Right renal cortex interstitium (tissue), 3 donors: ENCODE data around the gene STAT3. TPM values are rescaled to one million over a fixed set of nuclear protein-coding genes. Genes with fewer than 3 reads are reported as not detected.

ENCODE experiments used
- DNase-seq, 3 donors: peaks; one replicate each; pipeline ENCODE4 v3.0.0-alpha.2; 2013; ENCODE audit warnings: low read depth in 3 of 3, low spot score in 2 of 3
- polyA plus RNA-seq, 3 donors: library from polyadenylated mRNA; unstranded; fragments of 120-200 nt; gene quantifications; one replicate each; pipeline ENCODE4 v1.2.1, GENCODE V29; 2013; ENCODE audit not compliant: insufficient read length in 3 of 3

STAT3 gene
- polyA plus RNA-seq, 3 donors: 53.3 to 57.0 (median 55.3) TPM

DNA sequence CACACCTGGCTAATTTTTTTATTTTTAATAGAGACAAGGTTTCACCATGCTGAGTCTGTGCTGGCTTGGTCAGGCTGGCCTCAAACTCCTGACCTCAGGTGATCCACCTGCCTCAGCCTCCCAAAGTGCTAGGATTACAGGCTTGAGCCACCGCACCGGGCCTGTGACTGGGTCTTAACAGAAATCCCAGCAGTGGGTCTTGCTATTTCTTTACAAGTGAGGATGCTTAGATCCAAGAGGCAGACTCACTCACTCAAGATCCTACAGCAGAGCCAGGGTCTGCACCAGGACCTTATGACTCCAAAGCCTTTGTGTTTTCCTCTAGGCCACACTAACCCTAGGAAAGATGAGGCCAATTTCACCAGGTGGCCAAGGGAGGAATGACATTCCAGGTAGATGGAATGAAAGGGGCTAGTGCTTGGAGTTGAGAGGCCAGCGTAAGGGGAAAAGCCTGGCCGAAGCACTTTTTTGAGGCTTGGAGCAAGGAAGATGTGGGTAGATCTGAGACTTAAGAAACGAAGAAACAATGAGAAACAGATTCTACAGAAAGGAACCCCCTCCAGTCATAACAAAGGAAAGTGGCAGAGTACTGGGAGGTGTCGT, 105.7 kb downstream of the STAT3 start:
- DNase-seq: no peak

DNA sequence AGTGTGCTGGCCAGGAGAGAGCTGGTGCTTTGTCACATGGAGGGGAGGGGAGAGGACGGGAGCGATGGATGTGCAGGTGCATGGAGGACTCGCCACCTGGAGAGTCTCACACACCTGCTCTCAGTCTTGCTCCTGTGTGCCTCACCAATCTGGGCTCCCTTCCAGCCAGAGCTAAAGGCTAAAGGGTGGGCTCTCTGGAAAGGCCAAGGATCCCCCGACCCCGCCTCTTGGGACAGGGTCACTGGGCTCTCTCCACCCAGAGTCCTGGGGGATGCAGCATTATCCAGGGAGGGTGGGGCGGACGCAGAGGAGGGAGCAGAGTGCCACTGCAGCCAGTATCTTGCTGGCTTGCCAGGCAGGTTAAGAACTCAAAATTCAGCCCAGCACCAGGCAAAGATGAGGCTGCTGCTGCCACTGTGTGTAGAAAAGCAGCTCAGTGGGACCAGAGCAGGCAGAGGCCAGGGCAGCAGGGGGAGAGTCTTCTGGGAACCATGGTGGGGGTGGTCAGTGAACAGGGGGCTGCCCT, 106.6 kb downstream of the STAT3 start:
- no peak for DNase-seq

DNA sequence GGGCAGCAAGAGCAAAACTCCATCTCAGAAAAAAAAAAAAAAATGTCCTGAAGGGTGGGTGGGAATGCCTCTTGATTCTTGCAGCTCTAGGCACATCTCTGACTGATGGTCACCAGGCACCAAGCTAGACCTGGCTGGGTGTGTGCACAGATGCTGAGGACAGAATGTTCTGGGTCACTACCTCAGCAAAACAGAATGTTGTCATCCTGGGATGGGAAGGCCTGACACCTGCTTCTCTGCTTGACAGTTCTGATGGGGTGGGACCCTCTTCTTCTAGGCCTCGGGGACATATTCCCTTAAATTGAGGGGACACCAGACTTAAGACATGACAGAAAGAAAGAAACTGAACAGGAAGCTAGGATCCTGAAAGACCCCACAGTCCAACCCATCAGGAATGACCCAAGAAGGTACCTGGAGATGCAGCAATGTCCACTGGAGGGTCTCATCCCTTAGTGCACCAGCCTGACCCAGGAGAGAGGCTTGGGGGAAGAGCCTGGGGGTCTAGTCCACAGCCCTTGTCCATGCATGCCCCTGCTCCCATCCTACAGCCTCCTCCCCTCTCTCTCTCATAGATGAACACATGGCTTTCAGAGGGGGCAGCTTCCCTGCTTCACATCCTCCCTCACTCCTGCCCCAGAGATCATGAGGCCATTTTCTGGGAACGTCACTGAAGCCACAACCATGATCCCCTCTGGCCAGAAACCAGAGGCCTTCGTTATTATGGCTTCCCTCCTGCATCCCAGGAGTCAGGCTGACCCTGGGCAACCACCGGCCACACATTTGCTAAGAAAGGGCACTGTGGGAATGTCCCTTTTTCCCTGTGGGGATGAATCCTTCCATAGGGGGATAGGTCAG, 108.2 kb downstream of the STAT3 start:
- DNase-seq: no peak

DNA sequence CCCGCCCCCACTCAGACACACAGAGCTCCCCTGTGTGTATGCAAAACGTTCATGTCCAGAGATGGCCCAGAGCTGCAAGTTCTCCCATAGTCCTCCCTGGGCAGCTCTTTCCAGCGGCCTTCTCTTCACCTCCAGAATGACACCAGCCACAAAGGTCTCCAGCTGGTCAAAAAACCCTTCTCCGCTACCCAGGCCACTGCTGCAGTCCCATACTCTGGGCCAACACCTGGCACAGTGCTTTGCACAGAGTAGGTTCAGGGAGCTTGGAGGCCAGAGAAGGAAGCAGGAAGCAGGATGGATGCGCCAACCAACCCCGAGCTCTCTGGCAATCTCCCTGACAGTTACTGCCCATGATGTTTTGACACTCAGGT, 110.9 kb downstream of the STAT3 start:
- no peak for DNase-seq

DNA sequence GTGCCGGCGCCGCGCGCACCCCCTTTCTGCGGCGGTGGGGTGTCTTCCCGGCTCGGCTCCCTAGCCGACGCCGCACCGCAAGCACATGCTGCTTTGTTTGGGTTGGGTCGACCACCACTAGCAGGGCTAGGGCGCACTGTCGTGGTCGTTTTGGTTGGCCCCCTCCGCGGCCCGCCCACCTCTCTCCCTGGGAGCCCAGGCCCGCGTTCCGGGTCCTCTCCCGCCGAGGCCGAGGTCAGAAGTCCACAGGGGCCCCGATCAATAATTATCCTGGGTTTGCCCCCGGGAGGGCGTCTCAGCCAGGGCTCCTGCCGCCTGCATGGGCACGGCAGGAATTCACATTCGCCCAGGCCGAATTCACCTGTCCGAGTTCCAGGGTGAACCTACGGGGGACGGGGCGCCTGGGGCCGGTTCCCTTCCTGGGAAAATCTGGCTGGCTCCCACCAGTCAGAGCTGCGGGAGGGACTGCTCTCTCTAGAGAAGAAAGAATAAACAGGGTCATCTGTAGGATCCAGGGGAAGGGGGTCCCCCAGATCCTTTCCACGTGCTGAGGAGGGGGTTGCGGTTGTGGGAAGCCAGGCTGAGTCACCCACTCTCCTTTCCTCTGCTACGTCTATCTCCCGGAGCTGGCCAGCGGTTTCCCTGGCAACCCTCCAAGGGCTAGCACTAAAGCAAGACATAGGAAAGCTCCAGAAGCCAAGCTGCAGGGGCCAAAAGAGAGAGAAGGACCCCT, 111.5 kb downstream of the STAT3 start:
- DNase-seq: peak in 1 of 3 donors; percentile 23

DNA sequence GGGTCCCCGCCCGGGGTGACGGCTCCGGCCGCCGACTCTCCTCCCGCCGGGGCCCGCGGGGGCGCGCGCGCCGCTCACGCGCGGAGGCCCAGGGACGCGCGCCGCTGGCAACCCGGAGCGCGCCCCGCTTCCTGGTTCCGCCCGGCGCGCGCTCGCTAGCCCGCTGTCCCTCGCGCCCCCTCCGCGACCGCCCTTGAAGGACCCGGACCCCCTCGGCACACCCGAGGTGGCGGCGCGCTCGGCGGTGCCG, 112.0 kb downstream of the STAT3 start, which contains the start of gene STAT5B:
TSS of gene STAT5B (minus strand) at position 33 of the 250 bp plus-strand sequence. CDS start 44,264 bp downstream, outside the sequence.
- DNase-seq: peak in 1 of 3 donors; percentile 57

DNA sequence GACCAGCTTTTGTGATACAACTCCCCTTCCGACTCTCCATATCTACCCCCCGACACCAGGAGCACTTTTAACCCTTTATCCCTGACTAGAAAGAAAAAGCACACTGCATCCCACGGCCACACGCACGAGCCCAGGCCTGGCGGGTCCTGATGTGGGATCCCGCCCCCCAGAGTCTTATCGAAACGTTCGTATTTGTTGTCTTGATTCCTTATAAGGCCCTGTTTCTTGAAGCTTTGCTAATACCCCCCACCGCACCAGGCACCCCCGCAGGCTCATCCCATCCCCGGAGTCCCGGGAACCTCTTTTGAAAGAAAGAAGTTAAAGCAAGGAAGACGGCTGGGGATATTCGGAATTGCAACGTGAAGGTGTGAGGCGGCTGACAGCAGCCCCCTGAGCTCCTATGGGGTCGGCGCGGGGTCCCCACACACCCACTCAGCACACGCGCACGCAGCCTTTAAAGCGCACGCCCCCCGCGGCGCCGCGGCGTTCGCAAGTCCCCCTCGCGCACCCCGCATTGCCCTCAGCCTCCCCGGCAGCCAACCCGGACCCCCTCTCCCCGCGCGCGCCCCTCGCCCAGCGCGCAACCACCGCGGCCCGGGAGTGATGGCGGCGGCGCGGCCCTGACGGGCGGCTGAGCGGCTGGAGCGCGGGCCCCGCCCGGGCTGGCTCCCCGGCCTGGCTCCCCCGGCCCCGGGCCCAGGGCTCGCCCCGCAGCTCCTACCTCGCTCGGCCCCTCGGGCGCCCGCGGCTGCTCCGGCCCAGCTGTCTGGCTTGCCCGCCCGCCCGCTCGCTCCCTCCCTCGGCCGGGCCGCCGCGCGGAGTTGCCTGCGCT, 112.5 kb downstream of the STAT3 start:
- peak in 1 of 3 donors; percentile 23 for DNase-seq

DNA sequence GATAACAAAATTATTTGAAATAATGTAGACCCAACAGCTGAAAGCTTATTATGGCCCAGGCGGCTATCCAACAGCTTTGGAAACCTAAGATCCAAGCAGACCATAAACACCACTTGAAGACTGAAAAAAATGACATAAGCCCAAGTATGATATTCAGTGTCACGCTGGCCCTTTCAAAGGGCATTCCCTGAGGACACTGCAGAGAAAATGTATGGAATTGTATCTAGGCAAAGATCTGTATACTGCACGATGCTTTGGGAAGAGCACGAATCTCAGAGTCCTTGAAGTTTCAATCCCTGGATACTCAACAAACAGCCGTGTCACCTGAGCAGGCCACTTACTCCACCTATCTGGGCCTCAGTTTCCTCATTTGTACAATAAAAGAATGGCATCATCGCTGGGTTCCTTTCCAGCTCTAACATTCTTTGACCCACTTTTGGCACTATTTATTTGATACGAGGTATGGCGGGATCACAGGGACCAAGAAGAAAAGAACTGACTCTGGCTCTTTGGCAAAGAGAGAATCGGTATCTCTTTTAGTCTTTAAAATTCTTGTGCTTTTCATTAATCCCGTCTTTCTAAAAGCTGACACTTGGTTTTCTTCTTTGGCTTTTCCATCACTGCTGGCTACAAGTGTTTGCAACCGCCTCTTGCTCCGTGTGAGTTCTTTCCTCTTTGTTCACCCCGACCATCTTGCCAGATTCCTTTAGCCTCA, 113.3 kb downstream of the STAT3 start:
- DNase-seq: no peak

DNA sequence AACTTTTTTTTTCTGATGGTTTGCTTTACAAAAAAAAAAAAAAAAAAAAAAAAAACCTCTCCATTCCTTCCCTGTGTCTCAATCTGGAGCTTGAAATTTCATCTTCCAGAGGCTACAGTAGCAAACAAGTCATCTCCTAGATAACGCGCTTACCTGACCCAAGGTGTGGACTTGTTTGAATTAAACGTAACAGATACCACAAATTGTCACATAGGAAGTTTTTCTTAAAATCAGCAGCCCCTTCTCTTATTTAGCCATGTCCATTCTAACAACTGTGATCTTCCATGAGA, 114.0 kb downstream of the STAT3 start:
- DNase-seq: no peak

DNA sequence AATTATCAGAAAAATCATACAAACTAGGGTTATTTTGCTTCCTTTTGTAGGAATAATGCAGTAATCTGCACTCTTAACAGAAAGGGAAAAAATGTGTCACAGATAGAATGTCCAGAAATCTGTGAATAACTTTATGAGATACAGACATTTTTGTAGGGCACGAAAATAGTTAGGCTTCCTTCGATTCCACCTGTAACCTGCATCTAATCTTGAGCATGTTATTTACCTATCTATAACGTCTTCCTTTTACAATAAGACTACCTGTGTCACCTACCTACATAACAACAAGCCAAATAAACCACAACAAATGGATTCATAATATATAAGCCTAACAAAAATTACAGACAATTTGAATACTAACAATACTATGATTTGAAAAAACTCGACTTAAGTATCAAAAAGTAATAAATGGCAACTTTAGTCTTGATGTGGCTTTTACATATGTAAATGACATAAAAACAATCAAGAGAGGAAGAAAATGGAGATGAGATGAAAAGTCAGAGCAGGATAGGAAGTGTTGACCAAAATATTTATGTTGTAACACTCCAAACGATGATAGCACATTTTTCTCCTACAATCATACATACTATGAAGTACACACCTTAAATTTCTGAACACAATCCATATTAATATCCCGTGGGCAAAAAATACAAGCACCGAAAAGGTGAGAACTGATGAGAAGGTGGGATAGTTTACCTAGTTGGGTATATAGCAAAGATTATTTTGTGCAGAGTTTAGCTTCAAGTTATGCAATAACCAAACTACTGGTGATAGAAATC, 114.6 kb downstream of the STAT3 start:
- no peak for DNase-seq

DNA sequence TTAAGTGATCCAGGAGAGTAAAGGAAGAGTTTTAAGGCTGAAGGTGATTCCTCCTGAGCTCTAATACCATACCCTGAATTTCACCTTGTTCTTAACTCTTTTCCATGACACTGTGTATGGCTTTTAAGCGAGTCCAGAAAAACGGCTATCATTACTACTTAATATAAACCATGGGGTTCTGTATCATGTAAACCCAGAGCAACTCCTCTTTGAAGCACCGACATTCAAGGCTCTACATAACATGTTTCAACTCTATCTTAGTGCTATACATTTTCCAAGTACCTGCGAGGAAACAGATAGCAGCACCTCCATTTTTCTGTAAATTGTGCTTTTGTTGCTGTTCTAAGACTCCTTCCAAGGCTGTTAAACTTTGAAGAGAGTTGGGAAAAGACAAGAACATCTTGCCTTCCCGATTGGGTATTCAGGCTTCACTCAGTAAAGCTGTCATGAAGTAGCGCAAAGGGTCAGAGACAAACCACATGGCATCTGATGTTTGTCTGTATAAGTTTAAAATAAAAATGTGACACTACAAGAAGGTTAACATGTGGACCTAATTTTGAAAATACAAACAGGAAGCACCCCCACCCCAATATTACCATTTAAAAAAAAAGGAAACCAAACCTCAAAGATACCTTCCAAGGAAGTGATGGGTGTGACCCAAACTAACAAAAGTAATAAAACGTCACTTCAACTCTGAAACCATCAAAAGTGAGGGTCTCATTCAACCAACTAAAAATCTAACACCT, 115.9 kb downstream of the STAT3 start:
- DNase-seq: no peak

DNA sequence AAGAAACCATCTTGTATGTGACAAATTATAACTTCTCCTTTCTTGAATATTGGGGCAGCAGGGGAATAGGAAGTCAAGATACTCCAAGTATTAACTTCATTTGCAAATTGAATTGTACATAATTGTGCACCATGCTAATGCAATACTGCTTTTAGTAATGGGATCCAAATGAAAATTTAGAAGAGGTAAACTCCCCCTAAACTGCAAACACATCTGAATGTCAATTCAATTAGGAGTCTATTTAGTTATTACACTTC, 116.5 kb downstream of the STAT3 start:
- DNase-seq: no peak

DNA sequence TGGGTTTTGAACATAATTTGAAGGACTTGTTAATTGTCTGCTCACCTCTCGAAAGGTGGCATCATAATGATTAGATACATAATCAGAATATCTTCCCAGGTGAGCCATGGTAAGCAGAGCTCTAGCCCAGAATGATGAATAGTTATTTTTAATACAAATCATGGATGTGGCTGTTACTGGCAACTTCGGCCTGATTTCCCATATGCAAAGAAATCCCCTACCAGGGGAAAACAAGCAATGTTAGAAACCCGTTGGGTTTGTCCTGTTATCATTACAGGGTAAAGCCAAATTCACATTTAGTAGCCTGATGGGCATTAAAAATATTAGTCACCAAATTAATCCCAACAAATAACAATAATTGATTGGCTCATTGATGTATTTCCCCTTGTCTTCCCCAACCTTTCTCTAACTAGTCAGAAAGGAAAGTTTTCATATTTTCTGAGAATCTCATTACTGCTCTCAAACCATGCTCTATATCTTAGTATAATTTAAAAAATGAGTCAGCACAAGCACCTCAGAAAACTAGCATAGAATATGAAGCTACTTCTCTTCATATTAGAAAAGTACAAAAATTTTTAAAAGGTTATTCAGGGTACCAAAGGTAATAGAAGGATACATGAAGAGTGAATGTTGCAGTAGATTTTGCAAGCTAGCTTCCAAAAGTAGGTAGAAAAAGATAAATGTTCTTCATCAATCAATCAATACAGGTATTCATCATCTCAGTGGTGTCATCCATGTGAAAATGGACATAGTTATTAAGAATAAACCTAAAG, 117.0 kb downstream of the STAT3 start:
- no peak for DNase-seq

DNA sequence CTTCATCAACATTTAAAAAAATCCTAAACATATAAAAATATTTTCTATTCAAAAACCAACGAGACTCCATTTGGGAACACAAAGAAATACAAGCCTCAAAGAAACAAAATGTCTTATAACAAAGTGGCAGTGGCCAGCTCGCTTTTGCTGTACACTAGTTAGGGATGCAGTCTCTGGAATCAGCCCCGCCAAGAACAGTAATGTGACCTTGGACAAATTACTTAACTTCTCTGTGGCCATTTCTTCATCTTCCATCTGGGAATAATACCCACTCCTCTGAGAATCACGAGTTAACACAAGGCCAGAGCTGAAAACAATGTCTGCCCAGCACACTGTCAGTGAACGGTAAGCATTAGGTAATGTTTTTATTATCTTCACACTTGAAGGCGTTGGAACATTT, 117.6 kb downstream of the STAT3 start:
- no peak for DNase-seq

DNA sequence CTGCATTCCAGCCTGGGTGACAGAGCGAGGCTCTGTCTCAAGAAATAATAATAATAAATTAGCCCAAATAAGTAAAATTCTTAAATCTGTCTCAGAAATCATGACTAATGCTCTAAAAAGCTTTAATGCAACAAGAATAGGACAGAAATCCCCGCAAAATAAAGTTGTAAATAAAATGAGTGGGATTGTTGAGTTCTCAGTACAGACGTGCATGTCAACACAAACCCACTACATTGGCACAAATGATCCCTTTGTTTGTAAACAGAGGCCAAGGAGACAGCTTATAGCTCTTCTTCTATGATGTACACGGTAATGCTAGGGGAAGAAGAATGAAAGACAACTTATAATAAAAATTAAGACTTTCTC, 118.1 kb downstream of the STAT3 start:
- no peak for DNase-seq

DNA sequence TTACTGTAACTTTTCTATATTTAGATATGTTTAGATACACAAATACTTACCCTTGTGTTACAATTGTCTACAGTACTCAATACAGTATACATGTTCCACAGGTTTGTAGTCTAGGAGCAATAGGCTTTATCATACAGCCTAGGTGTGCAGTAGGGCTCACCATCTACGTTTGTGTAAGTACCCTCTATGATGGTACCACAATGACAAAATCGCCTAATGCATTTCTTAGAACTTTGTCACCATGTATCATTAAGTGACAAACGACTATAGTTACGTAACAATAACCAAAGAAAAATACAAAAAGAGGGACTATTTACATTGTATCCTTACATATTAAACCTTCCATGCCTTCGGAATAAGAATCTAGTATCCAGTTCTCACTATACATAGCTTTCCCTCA, 120.0 kb downstream of the STAT3 start:
- no peak for DNase-seq

DNA sequence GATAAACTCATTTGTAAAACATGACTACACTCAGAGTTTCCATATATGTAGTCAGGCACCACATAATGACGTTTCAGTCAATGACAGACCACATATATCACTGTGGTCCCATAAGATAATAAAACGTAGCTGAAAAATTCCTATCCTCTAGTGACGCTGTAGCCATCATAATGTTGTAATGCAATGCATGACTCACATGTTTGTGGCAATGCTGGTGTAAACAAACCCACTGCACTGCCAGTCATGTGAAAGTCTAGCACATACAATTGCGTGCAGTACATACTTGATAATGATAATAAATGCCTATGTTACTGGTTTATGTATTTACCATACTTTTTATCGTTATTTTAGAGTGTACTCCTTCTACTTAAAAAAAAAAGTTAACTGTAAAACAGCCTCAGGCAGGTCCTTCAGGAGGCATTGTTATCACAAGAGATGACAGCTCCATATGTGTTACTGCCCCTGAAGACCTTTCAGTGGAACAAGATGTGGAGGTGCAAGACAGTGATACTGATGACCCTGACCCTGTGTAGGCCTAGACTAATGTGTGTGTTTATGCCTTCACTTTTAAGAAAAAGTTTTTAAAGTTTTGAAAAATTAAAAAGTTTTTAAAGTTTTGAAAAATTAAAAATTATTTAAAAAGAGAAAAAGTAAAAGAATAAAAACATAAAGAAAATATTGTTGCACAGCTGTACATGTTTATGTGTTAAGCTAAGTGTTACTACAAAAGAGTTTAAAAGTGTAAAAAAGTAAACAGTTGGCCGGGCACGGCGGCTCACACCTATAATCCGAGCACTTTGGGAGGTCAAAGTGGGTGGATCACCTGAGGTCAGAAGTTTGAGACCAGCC, 121.1 kb downstream of the STAT3 start:
- DNase-seq: no peak

DNA sequence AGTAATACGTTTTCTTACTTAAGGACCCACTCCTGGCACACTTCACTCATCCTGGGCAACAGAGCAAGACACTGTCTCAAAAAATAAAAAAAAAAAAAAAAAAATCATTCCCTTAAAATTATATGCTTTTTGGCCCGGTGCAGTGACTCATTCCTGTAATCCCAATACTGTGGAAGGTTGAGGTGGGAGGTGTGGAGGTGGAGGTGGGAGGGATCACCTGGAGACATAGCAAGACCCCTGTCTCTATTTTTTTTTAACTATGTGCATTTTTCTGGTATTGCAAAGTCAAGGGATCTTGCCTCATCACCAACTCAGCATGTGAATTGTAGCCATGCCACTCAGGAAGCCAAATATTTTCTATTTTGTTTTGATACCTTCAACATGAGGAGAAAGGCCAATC, 121.8 kb downstream of the STAT3 start:
- no peak for DNase-seq
